Measurements from ENCODE around the gene HSD11B1L.

GRCh38 chr19:5711713-5712161 lies 30.9 kb downstream of the HSD11B1L start:
- no peak for TF ChIP-seq CTCF (IDR thresholded peaks at IDR 0.05)
- no peak for TF ChIP-seq POLR2A (IDR thresholded peaks at IDR 0.05)
